GM23338 (cell line): ENCODE results near the gene ANKRD2.

Experiments used
- CREB1 ChIP-seq: fragments of 250-450 bp; sonication (Bioruptor Pico); IDR thresholded peaks from 2 replicates; pipeline ENCODE4 v1.5.0; 2020; ENCODE audit warnings: low read depth, mild to moderate bottlenecking, moderate library complexity
- EZH2 ChIP-seq: fragments of 200-600 bp; sonication (generic); IDR thresholded peaks from one replicate; pipeline ENCODE4 v1.8.0; 2017; ENCODE audit warnings: antibody characterized with exemption, mild to moderate bottlenecking, low read depth; ENCODE audit not compliant: unreplicated experiment
- EZH2phosphoT487 ChIP-seq: fragments of 200-600 bp; sonication (generic); IDR thresholded peaks from one replicate; pipeline ENCODE4 v1.8.1; 2018; ENCODE audit warnings: antibody characterized with exemption; ENCODE audit not compliant: unreplicated experiment
- NANOG ChIP-seq: IDR thresholded peaks from 2 replicates; pipeline ENCODE4 v1.6.1; 2016; ENCODE audit warnings: antibody characterized with exemption, borderline replicate concordance
- POLR2AphosphoS5 ChIP-seq: IDR thresholded peaks from 2 replicates; pipeline ENCODE4 v1.6.1; 2016; ENCODE audit warnings: antibody characterized with exemption, low read depth
- REST ChIP-seq: IDR thresholded peaks from one replicate; pipeline ENCODE4 v1.6.1; 2018; ENCODE audit warnings: antibody characterized with exemption; ENCODE audit not compliant: unreplicated experiment
- STAT1 ChIP-seq: IDR thresholded peaks from one replicate; pipeline ENCODE4 v1.6.1; 2016; ENCODE audit warnings: antibody characterized with exemption; ENCODE audit not compliant: unreplicated experiment
- TF ChIP-seq, protein P1 (sequence below), 2 experiments: fragments of 200-600 bp in 1 of 2; sonication (generic) in 1 of 2; conservative IDR thresholded peaks; 2 replicates each; pipeline versions ENCODE4 v1.5.1 to v1.6.1; 2016 to 2017; ENCODE audit warnings: antibody characterized with exemption in 2 of 2, low read depth in 2 of 2, mild to moderate bottlenecking in 2 of 2, moderate library complexity in 1 of 2

DNA sequence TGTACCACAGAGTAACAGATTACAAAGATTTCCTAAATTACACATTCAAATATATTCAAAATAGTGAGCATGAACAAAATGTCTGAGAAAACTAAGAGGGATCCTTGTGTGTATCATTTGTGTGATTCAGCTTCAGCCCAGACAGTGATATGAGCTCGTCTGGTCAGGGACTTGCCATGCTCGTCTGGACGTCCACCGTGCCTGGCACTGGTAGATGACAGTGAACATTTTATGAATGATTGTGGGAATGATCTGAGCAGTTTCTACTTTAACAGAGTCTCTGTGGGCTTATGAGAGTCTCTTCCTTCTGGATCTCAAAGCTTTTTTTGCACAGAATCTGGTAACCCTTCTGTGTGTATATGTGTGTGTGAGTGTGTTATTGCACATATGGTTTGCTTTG lies 34.2 kb upstream of the ANKRD2 start:
- TF ChIP-seq POLR2AphosphoS5 (no peak), EZH2 (no peak), EZH2phosphoT487 (no peak), STAT1 (no peak), REST (no peak), NANOG (no peak), CREB1 (CRISPR knock-in tag) (no peak)
- TF ChIP-seq, protein P1, sequence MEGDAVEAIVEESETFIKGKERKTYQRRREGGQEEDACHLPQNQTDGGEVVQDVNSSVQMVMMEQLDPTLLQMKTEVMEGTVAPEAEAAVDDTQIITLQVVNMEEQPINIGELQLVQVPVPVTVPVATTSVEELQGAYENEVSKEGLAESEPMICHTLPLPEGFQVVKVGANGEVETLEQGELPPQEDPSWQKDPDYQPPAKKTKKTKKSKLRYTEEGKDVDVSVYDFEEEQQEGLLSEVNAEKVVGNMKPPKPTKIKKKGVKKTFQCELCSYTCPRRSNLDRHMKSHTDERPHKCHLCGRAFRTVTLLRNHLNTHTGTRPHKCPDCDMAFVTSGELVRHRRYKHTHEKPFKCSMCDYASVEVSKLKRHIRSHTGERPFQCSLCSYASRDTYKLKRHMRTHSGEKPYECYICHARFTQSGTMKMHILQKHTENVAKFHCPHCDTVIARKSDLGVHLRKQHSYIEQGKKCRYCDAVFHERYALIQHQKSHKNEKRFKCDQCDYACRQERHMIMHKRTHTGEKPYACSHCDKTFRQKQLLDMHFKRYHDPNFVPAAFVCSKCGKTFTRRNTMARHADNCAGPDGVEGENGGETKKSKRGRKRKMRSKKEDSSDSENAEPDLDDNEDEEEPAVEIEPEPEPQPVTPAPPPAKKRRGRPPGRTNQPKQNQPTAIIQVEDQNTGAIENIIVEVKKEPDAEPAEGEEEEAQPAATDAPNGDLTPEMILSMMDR (conservative IDR thresholded peaks at IDR 0.05; ENCODE audit: low read depth in 2 of 2): no peak
